Measurements from ENCODE around the gene CNTNAP2.

Gene CNTNAP2

GRCh38 chr7:146366938-146367337 is 250.3 kb downstream of the CNTNAP2 start:
- no peak for TF ChIP-seq CTCF (conservative IDR thresholded peaks at IDR 0.05; ENCODE audit: low read depth, low read length)
- H3K4me3 ChIP-seq (ENCODE audit: low read depth, low read length) = no peak overlapping the region
- peak; percentile 81 for DNase-seq (ENCODE audit: low read depth)

DNA sequence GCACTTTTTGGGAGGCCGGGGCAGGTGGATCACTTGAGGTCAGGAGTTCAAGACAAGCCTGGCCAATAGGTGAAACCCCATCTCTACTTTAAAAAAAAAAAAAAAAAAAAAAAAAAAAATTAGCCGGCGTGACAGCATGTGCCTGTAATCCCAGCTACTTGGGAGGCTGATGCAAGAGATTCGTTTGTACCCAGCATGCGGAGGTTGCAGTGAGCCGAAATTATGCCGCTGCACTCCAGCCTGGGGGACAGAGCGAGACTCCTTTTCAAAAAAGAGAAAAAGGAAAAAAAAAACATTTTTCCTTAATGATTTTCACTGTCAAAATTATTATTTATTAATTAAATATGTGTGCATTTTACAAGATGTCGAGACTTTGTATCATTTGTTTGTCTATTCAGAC is 253.6 kb downstream of the CNTNAP2 start:
- no peak for TF ChIP-seq CTCF (conservative IDR thresholded peaks at IDR 0.05; ENCODE audit: low read depth, low read length)
- no peak for DNase-seq (ENCODE audit: low read depth)
- no peak overlapping the region for H3K4me3 ChIP-seq (ENCODE audit: low read depth, low read length)

GRCh38 chr7:146375170-146375569 is 258.6 kb downstream of the CNTNAP2 start:
- DNase-seq (ENCODE audit: low read depth) = peak; percentile 30
- no peak for TF ChIP-seq CTCF (conservative IDR thresholded peaks at IDR 0.05; ENCODE audit: low read depth, low read length)
- H3K4me3 ChIP-seq (ENCODE audit: low read depth, low read length) = no peak overlapping the region

GRCh38 chr7:146378196-146378595 is 261.6 kb downstream of the CNTNAP2 start:
- TF ChIP-seq CTCF (conservative IDR thresholded peaks at IDR 0.05; ENCODE audit: low read depth, low read length) = no peak
- no peak for DNase-seq (ENCODE audit: low read depth)
- no peak overlapping the region for H3K4me3 ChIP-seq (ENCODE audit: low read depth, low read length)

DNA sequence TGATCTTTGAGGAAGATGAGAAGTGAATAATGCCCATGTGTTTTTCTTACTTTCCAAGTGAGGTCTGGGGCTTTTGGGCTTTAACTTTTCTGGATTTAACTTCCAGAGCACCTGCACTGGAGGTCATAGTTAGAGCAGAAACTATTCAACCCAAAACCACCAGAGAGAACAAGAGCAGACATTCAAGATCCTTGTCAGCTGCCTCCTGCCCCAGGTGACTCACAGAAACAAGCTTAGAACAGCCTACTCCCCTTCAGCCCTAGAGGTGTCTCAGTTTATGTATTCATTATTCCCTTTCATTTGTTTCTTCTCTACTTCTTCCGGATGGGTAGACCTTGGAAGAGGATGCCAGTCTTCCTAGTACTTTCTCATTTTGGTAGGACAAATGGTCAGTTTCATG is 270.5 kb downstream of the CNTNAP2 start:
- DNase-seq (ENCODE audit: low read depth) = no peak
- TF ChIP-seq CTCF (conservative IDR thresholded peaks at IDR 0.05; ENCODE audit: low read depth, low read length) = no peak
- no peak overlapping the region for H3K4me3 ChIP-seq (ENCODE audit: low read depth, low read length)

DNA sequence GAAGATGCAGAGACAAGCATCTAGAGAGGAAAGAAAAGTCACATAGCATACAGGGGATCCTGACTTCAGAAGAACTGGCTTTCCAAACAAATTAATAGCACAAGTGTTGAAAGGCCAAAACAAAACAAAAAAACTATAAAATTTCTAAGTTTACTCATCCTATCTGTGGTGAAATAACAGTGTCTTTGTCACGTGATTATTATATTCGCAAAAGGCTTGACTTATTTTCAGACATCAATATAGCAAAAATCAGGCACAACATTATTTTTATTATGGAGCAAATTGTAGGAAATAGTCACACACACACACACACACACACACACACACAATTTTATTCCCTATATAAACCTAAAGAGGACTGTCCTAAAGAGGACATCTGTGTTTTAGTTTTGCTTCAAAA is 272.3 kb downstream of the CNTNAP2 start:
- TF ChIP-seq CTCF (conservative IDR thresholded peaks at IDR 0.05; ENCODE audit: low read depth, low read length) = no peak
- no peak overlapping the region for H3K4me3 ChIP-seq (ENCODE audit: low read depth, low read length)
- DNase-seq (ENCODE audit: low read depth) = no peak

- TF ChIP-seq CTCF (conservative IDR thresholded peaks at IDR 0.05; ENCODE audit: low read depth, low read length) = no peak
- DNase-seq (ENCODE audit: low read depth) = no peak
- H3K4me3 ChIP-seq (ENCODE audit: low read depth, low read length) = no peak overlapping the region
These were observed 276.7 kb downstream of the CNTNAP2 start for GRCh38 chr7:146393346-146393745.

All from choroid plexus epithelial cell (primary cell).